ENCODE data around the gene PRKN. TPM values are rescaled to one million over a fixed set of nuclear protein-coding genes. Genes with fewer than 3 reads are reported as not detected.

PRKN gene
- total RNA-seq, 4 donors from 2014 or later, result 6.3 to 11.9 (median 9.5) TPM

- no peak overlapping the region for H3K4me3 ChIP-seq (ENCODE audit: low read depth, poor library complexity, severe bottlenecking)
- TF ChIP-seq POLR2A (IDR thresholded peaks at IDR 0.05) (no peak), CTCF (IDR thresholded peaks at IDR 0.05) (no peak)
- no peak for DNase-seq (ENCODE audit: low spot score in 2 of 2)
- intact Hi-C loops (cut with DNase I; ENCODE audit: low total_unique reads), result no loop called here
- WGBS, 2 donors, result 79% methylated on average over 2 of the region's 2 CpGs
Measured at GRCh38 chr6:161586887-161587286, 1140.7 kb downstream of the PRKN start.

GRCh38 chr6:161584621-161585340 is 1142.8 kb downstream of the PRKN start:
- TF ChIP-seq POLR2A (IDR thresholded peaks at IDR 0.05) (no peak), CTCF (IDR thresholded peaks at IDR 0.05) (no peak)
- WGBS, 2 donors, result 84 to 88% methylated on average over 8 of the region's 8 CpGs
- intact Hi-C loops (cut with DNase I; ENCODE audit: low total_unique reads), result no loop called here
- no peak for DNase-seq (ENCODE audit: low spot score in 2 of 2)
- H3K4me3 ChIP-seq (ENCODE audit: low read depth, poor library complexity, severe bottlenecking), result no peak overlapping the region

GRCh38 chr6:161584051-161584450 is 1143.5 kb downstream of the PRKN start:
- intact Hi-C loops (cut with DNase I; ENCODE audit: low total_unique reads), result no loop called here
- no peak for TF ChIP-seq CTCF (IDR thresholded peaks at IDR 0.05)
- no peak for TF ChIP-seq POLR2A (IDR thresholded peaks at IDR 0.05)
- no peak overlapping the region for H3K4me3 ChIP-seq (ENCODE audit: low read depth, poor library complexity, severe bottlenecking)
- DNase-seq (ENCODE audit: low spot score in 2 of 2), result no peak
- 30 to 32% methylated on average over 1 of the region's 1 CpG for WGBS, 2 donors

GRCh38 chr6:161583584-161583983 is 1144.0 kb downstream of the PRKN start:
- 57 to 68% methylated on average over 5 of the region's 5 CpGs for WGBS, 2 donors
- no peak for DNase-seq (ENCODE audit: low spot score in 2 of 2)
- intact Hi-C loops (cut with DNase I; ENCODE audit: low total_unique reads), result no loop called here
- no peak overlapping the region for H3K4me3 ChIP-seq (ENCODE audit: low read depth, poor library complexity, severe bottlenecking)
- TF ChIP-seq CTCF (IDR thresholded peaks at IDR 0.05) (no peak), POLR2A (IDR thresholded peaks at IDR 0.05) (no peak)

GRCh38 chr6:161578478-161578877 is 1149.1 kb downstream of the PRKN start:
- H3K4me3 ChIP-seq (ENCODE audit: low read depth, poor library complexity, severe bottlenecking), result no peak overlapping the region
- WGBS, 2 donors, result 47% methylated on average over 3 of the region's 3 CpGs
- no peak for DNase-seq (ENCODE audit: low spot score in 2 of 2)
- TF ChIP-seq POLR2A (IDR thresholded peaks at IDR 0.05), result no peak
- TF ChIP-seq CTCF (IDR thresholded peaks at IDR 0.05), result no peak
- intact Hi-C loops (cut with DNase I; ENCODE audit: low total_unique reads), result no loop called here
